NCI-H2107 treated with DMSO at 0.1 percent for 48 hours (cell line): ENCODE data around the gene CHPF.

Experiments
- DNase-seq: peaks from one replicate; lab custom pipeline; 2025; ENCODE audit not compliant: unreplicated experiment; lab: John Stamatoyannopoulos, UW

The CHPF gene

GRCh38 chr2:219569041-219569440, 25.4 kb upstream of the CHPF start:
- DNase-seq: no peak

GRCh38 chr2:219567791-219568361, 24.3 kb upstream of the CHPF start:
- no peak for DNase-seq

- no peak for DNase-seq
These were observed 23.5 kb upstream of the CHPF start for GRCh38 chr2:219567131-219567530.

GRCh38 chr2:219566640-219567039, 23.0 kb upstream of the CHPF start:
- no peak for DNase-seq

GRCh38 chr2:219565130-219566080, 21.8 kb upstream of the CHPF start:
- no peak for DNase-seq

- DNase-seq: no peak
These were observed 19.8 kb upstream of the CHPF start for GRCh38 chr2:219563271-219563928.

- no peak for DNase-seq
These were observed 18.7 kb upstream of the CHPF start for GRCh38 chr2:219562049-219563020.

- no peak for DNase-seq
These were observed 17.8 kb upstream of the CHPF start for GRCh38 chr2:219561179-219562048.

- DNase-seq: no peak
These were observed 17.2 kb upstream of the CHPF start for GRCh38 chr2:219560893-219561178.

- DNase-seq: no peak
These were observed 16.7 kb upstream of the CHPF start for GRCh38 chr2:219560037-219560892.

GRCh38 chr2:219559156-219559915, 15.7 kb upstream of the CHPF start:
- DNase-seq: no peak

GRCh38 chr2:219557791-219558785, 14.5 kb upstream of the CHPF start:
- DNase-seq: no peak

- DNase-seq: no peak
These were observed 13.7 kb upstream of the CHPF start for GRCh38 chr2:219557320-219557719.

GRCh38 chr2:219556413-219556812, 12.8 kb upstream of the CHPF start:
- DNase-seq: no peak

- no peak for DNase-seq
These were observed 12.3 kb upstream of the CHPF start for GRCh38 chr2:219555956-219556355.

- DNase-seq: no peak
These were observed 10.7 kb upstream of the CHPF start for GRCh38 chr2:219554350-219554749.

GRCh38 chr2:219553463-219553963, 9.9 kb upstream of the CHPF start:
- DNase-seq: no peak
